ENCODE results near the gene CYP1A2. TPM values are rescaled to one million over a fixed set of nuclear protein-coding genes. Genes with fewer than 3 reads are reported as not detected.

CYP1A2 gene
- total and polyA plus RNA-seq, 9 of the 15 experiments (the other 6 are each of a cell fraction or from before 2014, with no cell fraction given) = not detected

- TF ChIP-seq YY1 (IDR thresholded peaks at IDR 0.05; ENCODE audit: borderline replicate concordance in 1 of 3, control insufficient read depth in 1 of 3, extremely low read depth in 1 of 3, insufficient read depth in 3 of 3, insufficient read length in 1 of 3, insufficient replicate concordance in 2 of 3, low read depth in 1 of 3, low read length in 2 of 3) (peak in 1 of 3 experiments; percentile 41), SRF (CRISPR knock-in tag; IDR thresholded peaks at IDR 0.05) (0 out of 4 replicates have a peak, but pooled peaks of 1 of the 2 experiments have one; percentile 39), PURB (CRISPR knock-in tag; IDR thresholded peaks at IDR 0.05; ENCODE audit: low read depth) (no peak), ZNF830 (CRISPR knock-in tag; IDR thresholded peaks at IDR 0.05) (no peak), HCFC1 (IDR thresholded peaks at IDR 0.05; ENCODE audit: low read depth, low read length) (0 out of 2 replicates have a peak, but pooled peaks have one; percentile 11), RCOR1 (IDR thresholded peaks at IDR 0.05; ENCODE audit: borderline replicate concordance in 1 of 2, low read depth in 2 of 2, low read length in 2 of 2) (0 out of 4 replicates have a peak, but pooled peaks of 1 of the 2 experiments have one; percentile 35), ZFP30 (CRISPR knock-in tag; IDR thresholded peaks at IDR 0.05; ENCODE audit: borderline replicate concordance) (no peak), HIVEP1 (CRISPR knock-in tag; IDR thresholded peaks at IDR 0.05) (0 out of 2 replicates have a peak, but pooled peaks have one; percentile 40)
- TF ChIP-seq, protein P1, sequence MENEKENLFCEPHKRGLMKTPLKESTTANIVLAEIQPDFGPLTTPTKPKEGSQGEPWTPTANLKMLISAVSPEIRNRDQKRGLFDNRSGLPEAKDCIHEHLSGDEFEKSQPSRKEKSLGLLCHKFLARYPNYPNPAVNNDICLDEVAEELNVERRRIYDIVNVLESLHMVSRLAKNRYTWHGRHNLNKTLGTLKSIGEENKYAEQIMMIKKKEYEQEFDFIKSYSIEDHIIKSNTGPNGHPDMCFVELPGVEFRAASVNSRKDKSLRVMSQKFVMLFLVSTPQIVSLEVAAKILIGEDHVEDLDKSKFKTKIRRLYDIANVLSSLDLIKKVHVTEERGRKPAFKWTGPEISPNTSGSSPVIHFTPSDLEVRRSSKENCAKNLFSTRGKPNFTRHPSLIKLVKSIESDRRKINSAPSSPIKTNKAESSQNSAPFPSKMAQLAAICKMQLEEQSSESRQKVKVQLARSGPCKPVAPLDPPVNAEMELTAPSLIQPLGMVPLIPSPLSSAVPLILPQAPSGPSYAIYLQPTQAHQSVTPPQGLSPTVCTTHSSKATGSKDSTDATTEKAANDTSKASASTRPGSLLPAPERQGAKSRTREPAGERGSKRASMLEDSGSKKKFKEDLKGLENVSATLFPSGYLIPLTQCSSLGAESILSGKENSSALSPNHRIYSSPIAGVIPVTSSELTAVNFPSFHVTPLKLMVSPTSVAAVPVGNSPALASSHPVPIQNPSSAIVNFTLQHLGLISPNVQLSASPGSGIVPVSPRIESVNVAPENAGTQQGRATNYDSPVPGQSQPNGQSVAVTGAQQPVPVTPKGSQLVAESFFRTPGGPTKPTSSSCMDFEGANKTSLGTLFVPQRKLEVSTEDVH (IDR thresholded peaks at IDR 0.05; ENCODE audit: low read depth, partially characterized antibody) = no peak
- TF ChIP-seq, protein P2, sequence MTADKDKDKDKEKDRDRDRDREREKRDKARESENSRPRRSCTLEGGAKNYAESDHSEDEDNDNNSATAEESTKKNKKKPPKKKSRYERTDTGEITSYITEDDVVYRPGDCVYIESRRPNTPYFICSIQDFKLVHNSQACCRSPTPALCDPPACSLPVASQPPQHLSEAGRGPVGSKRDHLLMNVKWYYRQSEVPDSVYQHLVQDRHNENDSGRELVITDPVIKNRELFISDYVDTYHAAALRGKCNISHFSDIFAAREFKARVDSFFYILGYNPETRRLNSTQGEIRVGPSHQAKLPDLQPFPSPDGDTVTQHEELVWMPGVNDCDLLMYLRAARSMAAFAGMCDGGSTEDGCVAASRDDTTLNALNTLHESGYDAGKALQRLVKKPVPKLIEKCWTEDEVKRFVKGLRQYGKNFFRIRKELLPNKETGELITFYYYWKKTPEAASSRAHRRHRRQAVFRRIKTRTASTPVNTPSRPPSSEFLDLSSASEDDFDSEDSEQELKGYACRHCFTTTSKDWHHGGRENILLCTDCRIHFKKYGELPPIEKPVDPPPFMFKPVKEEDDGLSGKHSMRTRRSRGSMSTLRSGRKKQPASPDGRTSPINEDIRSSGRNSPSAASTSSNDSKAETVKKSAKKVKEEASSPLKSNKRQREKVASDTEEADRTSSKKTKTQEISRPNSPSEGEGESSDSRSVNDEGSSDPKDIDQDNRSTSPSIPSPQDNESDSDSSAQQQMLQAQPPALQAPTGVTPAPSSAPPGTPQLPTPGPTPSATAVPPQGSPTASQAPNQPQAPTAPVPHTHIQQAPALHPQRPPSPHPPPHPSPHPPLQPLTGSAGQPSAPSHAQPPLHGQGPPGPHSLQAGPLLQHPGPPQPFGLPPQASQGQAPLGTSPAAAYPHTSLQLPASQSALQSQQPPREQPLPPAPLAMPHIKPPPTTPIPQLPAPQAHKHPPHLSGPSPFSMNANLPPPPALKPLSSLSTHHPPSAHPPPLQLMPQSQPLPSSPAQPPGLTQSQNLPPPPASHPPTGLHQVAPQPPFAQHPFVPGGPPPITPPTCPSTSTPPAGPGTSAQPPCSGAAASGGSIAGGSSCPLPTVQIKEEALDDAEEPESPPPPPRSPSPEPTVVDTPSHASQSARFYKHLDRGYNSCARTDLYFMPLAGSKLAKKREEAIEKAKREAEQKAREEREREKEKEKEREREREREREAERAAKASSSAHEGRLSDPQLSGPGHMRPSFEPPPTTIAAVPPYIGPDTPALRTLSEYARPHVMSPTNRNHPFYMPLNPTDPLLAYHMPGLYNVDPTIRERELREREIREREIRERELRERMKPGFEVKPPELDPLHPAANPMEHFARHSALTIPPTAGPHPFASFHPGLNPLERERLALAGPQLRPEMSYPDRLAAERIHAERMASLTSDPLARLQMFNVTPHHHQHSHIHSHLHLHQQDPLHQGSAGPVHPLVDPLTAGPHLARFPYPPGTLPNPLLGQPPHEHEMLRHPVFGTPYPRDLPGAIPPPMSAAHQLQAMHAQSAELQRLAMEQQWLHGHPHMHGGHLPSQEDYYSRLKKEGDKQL (CRISPR knock-in tag; IDR thresholded peaks at IDR 0.05; ENCODE audit: borderline replicate concordance) = no peak
- TF ChIP-seq, protein P3, sequence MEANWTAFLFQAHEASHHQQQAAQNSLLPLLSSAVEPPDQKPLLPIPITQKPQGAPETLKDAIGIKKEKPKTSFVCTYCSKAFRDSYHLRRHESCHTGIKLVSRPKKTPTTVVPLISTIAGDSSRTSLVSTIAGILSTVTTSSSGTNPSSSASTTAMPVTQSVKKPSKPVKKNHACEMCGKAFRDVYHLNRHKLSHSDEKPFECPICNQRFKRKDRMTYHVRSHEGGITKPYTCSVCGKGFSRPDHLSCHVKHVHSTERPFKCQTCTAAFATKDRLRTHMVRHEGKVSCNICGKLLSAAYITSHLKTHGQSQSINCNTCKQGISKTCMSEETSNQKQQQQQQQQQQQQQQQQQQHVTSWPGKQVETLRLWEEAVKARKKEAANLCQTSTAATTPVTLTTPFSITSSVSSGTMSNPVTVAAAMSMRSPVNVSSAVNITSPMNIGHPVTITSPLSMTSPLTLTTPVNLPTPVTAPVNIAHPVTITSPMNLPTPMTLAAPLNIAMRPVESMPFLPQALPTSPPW (CRISPR knock-in tag; IDR thresholded peaks at IDR 0.05) = peak; percentile 90
Observed at GRCh38 chr15:74799856-74800558, 51.4 kb downstream of the CYP1A2 start (continued).

Measured in K562 (cell line).